ENCODE data around the gene SFMBT1.
"Not testable (repeated sequence)": the region's sequence is repeated elsewhere in the genome, so short reads cannot be mapped to it uniquely, and the experiment has no call there.

SFMBT1 gene

DNA sequence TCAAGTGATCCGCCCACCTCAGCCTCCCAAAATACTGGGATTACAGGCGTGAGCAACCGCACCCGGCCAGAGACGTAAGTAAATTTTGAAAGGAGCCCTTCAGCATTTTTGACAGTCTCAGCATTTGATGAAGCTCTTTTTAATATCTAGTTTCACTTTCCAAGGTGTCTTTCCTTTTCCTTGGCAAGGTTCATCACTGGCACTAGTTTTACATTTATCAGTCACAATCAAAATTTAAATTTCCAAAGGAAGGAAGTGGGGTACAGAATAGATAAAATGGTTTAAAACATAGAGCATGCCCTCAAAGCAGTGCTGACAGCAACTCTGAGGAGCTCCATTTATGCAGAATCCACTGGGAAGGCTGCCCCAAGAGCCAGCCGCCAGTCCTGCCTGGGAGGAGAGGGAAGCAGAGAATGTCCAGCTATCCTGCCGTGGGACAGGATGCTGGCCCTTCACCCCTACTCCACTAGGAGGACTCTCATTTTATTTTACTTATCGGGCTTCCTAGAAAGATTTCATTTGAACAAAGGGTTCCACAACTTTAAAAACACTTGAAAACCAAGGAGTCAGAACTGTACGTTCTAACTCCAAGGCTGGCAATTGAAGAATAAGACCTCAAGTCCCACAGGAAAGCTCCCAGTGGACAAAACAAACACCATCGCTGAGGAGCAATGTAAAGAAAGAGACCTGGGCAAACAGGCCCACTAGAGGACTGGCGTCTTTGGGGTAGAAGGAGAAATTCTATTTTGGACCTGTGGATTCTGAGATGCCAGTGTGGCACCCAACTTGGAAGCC is 9.9 kb downstream of the SFMBT1 start:
- DNase-seq: no peak

- not testable (repeated sequence) for DNase-seq
Observed at GRCh38 chr3:53035018-53035417, 10.9 kb downstream of the SFMBT1 start.

- not testable (repeated sequence) for DNase-seq
Observed at GRCh38 chr3:53034411-53034810, 11.5 kb downstream of the SFMBT1 start.

DNA sequence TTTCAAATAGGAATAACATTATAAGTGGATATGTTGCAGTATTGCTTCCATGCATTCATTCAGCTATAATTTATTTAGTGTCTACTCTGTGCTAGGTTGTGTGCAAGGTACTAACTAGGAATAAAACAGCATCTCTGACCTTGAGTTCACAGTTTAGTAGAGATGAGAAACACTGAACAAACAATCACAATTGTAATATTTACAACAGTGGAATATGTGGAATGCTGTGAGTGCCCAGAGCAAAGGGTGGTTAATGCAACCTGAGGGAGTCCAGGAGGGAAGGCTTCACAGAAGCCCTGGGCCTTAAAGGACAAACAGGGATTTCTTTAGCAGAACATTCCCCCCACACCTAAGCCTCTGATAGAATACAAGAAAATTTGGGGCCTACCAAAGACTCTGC is 13.3 kb downstream of the SFMBT1 start:
- DNase-seq: no peak

DNA sequence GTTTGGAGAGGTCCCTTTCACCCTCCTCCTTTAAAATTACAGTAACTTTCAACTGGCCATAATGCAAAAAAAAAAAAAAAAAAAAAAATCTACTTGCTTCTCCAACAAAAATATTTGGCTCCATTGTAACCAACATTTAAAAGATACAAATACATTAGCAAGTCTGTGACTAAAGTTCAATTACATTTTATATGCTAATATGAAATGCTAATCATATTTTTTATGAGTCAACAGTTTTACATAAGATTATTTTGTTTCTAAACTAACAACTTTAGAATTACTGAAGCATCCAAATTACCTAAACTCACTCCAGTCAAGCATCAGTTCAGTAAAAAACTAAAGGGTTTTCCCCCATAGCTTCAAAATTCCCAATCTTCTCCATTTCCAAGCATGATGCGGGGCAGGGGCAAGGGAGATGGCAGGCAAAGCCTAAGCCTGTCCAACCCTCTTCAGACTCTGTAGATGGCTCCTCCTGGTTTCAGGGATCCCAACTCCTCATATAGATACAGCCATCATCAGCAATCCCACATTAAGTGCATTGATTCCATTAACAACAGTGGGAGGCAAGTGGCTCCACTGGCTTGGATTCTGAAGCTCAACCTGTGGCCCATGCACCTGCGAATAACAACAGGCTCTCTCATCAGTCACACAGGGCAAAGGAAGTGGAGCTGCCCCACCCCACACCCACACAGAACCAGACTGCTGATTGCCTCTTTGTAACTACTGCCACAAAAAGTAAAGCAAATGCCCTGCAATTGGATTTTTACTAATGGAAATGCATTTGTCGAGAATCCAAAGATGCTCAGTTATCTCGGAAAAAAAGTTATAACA is 15.0 kb downstream of the SFMBT1 start:
- no peak for DNase-seq

DNA sequence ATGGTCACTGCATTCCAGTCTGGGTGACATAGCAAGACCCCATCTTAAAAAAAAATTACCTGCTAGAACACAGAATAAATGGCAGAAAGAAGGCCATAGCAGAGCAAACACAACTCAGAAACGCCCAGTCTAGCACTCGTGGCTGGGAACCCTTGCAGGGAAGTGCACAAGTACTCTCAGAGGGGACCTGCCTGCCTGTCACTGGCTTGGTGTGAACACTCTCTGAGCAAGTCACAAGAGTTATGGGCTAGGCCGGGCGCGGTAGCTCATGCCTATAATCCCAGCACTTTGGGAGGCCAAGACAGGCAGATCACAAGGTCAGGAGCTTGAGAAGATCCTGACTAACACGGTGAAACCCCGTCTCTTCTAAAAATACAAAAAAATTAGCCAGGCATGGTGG is 17.2 kb downstream of the SFMBT1 start:
- no peak for DNase-seq

DNA sequence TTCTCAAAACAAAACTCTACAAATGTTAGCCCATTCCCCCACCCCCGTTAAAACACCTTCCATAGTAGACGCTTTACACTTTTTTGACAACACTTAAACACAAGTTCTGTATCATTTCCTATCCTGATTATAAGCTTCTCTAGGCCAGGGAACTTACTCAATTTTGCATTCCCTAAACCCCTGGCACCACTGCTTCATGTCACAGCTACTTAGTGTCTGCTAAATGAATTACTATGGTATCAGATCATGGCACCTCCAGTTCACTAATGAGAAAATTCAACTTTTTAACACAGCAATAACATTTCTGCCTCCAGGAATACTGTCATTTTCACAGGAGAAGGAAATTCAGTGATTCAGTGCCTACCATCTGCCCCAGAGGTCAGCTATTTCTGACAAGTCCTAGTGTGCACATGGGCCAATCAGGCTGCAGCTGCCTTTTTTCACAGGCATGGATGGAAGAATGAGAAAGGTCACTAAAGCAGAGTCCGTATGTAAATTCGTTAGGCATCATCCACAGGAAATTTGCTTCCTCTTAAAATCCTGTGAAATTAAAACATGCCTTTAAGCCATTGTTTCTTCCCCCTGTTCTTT is 18.5 kb downstream of the SFMBT1 start:
- DNase-seq: no peak

DNA sequence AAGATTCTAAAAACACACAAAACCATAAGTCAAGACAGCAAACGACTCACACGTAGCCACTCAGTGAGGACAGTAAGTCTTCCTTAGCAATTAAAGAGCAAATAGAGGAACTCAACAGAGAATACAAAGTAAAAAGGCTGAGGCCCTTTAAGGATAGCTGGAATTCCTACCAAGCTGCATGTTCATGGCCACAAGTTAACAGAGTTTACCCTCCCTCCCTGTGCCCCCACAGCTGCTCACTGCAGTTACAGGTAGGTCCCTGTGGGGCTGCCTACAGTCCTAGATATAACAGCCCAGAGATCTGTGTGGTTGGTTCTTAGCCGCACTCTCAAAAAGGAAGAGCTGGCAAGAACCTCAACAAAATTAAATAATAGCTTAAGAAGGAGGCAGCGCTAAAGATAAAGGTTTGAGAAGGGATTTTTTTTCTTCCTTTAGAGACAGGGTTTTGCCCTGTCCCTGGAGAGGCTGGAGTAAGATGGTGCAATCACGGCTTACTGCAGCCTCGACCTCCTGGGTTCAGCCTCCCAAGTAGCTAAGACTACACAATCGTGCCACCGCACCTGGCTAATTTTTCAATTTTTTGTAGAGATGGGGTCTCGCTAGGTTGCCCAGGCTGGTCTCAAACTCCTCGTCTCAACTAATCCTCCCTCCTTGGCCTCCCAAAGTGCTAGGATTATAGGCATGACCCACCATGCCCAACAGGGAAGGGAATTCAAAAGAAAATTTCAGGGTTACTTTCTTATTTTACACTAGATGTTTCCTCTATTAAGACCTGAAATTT is 19.3 kb downstream of the SFMBT1 start:
- DNase-seq: no peak

DNA sequence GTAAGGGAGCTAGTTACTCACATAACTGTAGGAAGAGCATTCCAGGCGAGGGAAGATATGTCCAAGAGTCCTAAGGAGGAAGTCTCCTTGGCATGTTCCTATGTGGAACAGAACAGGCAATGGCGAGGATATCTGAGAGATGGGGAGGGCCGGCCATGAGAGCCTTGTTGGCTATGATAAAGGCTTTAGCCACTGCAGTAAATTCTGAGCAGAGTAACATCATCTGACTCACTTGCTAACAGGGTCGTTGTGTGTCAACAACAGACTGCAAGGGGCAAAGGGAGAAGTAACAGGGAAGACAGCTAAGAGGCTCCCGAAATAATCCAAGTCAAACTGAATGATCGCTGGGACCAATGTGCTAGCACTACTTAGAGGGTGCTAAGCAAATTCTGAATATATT is 21.6 kb downstream of the SFMBT1 start:
- DNase-seq: no peak

- DNase-seq: peak; percentile 3
Observed at GRCh38 chr3:53023072-53023823, 22.6 kb downstream of the SFMBT1 start.

DNA sequence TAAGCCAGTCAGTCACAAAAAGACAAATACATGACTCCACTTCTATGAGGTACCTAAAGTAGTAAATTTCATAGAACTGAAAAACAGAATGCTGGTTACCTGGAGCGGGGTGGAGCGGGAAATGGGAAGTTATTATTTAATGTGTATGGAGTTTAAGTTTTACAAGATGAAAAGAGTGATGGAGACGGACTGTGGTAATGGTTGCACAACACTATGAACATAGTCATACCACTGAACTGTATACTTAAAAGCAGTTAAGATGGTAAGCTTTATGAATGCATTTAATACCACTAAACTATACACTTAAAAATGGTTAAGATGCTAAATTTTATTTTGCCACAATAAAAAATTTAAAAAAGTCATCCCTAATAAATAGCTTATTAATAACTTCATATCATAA is 23.2 kb downstream of the SFMBT1 start:
- DNase-seq: no peak

DNA sequence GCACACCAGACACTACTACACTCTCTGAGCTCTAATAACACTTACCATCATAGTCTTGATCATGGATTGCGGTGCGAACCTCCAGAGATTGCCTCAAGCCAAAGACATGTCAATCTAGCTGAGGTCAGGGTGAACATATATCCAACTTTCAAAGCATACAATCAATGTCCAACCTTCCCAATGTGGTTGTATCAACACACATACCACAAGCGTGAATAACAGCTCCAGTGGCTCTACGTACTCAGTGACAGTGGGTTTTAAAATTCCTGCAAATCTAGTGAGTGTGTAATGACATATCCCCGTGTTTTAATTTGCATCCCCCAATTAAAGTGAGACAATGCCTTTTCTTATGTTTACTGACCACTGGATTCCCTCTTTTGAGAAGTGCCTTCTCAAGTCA is 29.6 kb downstream of the SFMBT1 start:
- DNase-seq: peak; percentile 30

DNA sequence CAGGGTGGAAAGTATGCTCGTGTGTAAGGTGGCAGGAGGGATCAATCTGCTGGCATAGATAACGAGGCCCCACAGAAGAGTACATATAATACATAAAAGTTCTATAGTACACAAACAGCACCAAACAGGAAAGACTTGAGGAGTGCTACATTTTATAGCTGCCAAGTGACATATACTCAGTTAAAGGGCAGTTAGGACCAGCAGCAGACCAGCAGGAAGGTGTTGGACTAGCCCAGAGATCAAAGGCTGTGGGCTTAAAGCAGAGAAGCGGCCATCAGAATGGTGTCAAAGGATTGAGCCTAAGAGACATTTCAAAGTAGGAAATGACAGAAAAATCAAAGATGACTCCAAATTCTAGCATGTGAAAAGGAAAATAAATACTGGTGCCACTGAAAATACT is 34.5 kb downstream of the SFMBT1 start:
- no peak for DNase-seq

DNA sequence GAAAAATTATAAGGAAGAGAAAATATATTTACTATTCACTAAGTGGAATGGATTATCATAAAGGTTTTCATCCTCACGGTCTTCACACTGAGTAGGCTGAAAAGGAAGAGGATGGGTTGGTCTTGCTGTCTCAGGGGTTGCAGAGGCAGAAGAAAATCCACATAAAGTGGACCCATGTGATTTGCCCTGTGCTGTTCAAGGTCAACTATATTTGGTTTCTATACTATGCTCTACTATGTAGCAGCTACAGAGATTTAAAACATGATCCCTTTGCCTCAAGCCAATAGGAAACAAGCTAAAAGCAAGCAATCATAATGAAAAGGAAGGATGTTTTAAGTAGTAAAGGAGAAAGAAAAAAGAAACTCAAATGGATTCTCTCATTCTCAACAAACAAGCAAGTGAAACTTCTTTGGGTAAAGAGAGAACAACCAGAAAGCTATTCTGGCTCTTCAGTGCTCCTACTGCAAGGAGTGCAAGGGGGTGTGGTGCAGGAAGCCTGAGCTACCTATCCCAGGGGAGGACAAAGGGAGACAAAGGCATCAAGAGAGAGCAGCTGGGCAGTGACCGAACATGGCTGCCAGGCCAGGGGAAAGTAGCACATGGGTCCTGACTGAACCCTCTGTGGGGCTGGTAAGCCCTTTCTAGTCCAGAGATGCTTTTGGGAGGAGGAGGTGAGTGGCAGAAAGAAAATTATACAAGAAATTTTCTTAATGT is 35.9 kb downstream of the SFMBT1 start:
- no peak for DNase-seq

DNA sequence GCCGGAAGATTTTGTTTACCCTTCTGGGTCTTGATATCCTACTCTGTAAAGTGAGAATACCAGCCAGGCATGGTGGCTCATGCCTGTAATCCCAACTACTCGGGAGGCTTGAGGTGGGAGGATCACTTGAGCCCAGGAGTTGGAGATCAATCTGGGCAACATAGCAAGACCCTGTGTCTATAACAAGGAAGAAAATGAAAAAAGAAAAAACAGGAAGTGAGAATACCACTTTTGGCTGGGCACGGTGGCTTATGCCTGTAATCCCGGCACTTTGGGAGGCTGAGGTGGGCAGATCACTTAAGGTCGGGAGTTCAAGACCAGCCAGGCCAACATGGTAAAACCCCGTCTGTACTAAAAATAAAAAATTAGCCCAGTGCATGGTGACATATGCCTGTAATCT is 36.9 kb downstream of the SFMBT1 start:
- no peak for DNase-seq

- no peak for DNase-seq
Observed at GRCh38 chr3:53005854-53006513, 39.9 kb downstream of the SFMBT1 start.

DNA sequence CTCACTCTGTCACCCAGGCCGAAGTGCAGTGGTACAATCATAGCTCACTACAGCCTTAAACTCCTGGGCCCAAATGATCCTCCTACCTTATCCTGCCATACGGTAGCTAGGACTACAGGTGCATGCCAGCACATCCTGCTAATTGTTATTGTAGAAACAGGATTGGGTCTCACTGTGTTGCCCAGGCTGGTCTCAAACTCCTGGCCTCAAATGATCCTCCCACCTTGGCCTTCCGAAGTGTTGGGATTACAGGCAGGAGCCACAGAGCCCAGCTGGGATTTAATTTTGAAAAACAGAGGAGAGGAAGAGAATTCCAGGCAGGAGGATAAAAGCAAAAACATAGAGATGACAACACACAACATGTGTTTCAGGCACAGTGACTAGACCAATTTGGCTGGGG is 40.5 kb downstream of the SFMBT1 start:
- no peak for DNase-seq

DNA sequence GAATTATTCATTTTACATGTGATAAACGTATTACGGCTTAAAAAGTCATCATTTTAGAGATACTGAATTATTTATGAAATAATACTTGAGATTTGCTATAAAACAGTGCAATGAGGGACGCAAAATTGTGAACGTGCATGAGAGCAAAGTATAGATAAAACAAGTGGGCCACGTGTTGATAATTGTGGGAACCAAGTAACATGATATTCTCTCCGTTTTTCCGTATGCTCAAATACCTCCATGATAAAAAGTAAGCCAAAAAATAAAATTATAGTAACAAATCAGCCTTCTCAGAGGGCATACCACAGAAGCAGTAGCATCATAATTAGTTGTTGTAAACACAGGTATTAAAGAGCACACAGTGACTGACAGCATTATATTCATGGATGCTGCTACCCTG is 42.6 kb downstream of the SFMBT1 start:
- no peak for DNase-seq

GRCh38 chr3:52998771-52999513 is 46.9 kb downstream of the SFMBT1 start:
- DNase-seq: no peak

GRCh38 chr3:52990637-52991036 is 55.2 kb downstream of the SFMBT1 start:
- no peak for DNase-seq

Data from fibroblast of skin of right biceps (primary cell).